ENCODE measurements around the gene MLLT10.
"Not testable (repeated sequence)": the region's sequence is repeated elsewhere in the genome, so short reads cannot be mapped to it uniquely, and the experiment has no call there.

Gene MLLT10

DNA sequence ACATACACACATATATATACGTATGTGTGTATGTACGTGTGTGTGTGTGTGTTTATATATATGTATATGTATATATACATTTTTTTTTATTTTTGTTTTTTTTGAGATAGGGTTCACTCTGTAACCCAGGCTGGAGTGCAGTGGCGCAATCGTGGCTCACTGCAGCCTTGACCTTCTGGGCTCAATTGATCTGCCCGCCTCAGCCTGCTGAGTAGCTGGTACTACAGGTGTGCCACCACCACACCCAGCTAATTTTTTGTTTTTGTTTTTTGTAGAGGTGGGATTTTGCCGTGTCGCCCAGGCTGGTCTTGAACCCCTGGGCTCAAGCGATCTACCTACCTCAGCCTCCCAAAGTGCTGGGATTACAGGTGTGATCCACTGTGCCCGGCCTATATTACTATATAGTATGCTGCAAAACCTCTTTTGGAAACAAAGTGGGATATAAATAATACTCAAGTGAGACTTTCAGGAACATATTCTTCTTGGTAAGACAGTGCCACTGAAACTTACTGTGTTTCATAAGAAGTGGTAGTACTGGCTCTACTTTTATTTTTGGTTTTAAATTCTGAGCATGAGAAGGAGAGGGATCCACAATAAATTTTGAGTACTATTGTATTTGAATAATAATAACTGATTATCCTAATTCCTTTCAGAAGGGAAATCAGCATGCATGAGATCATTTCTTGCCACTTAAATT is 51.0 kb downstream of the MLLT10 start:
- no peak for DNase-seq (ENCODE audit: low read depth)

DNA sequence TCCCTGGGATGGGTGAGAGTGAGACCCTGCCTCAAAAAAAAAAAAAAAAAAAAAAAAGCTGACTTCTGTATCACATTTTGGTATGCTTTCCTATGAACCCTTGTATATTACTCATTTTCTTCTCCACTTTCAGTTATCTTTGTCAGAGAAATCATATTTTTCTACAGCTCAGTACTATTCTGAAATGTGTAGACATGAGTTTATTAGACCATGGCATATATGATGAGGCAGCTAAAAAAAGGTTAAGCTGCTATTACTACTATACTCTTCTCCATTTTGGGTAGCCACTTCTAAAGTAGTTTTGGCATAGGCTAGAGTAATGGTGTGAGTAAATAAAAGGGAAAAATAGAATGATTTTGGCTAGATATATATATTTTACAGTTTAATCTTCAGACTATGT is 53.4 kb downstream of the MLLT10 start:
- no peak for DNase-seq (ENCODE audit: low read depth)

DNA sequence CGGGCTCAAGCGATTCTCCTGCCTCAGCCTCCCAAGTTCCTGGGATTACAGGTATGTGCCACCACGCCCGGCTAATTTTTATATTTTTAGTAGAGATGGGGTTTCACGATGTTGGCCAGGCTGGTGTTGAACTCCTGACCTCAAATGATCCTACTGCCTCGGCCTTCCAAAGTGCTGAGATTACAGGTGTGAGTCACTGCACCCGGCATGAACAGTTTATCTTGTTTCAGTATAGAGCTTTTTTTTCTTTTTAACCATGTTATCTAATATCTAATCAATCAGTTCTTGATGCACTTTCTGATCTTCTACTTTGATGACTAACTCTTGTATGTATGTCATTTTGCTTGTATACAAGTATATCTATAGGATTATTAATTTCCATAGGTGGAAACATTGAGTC is 54.1 kb downstream of the MLLT10 start:
- DNase-seq (ENCODE audit: low read depth) = not testable (repeated sequence)

DNA sequence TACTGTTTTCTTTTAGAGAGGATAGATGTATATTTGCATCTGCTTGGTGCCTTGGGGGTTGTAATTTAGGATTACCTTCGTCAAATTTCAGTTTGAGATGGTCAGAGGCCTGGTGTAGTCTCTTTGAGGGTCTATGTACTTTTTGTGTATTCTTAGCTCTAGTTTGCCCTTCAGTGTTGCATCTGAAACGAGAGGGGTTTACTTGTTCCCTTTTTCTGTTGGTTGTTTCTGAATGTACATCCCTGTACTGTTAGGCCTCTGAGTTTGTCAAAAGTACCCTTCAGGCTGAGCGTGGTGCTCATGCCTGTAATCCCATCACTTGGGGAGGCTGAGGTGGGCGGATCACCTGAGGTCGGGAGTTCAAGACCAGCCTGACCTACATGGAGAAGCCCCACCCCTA is 60.0 kb downstream of the MLLT10 start:
- DNase-seq (ENCODE audit: low read depth) = no peak

DNA sequence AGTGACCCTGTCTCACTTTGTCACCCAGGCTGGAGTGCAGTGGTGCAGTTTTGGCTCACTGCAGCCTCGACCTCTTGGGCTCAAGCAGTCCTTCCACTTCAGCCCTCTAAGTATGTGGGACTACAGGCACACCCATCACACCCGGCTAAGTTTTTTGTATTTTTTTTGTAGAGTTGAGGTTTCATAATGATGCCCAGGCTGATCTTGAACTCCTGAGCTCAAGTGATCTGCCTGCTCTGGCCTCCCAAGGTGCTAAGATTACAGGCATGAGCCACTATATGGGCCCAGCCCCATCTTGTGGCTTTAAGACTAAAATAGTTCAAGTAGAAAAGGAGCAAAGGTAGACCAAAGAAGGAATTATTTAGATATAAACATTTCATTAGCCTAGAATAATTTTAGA is 65.5 kb downstream of the MLLT10 start:
- no peak for DNase-seq (ENCODE audit: low read depth)

DNA sequence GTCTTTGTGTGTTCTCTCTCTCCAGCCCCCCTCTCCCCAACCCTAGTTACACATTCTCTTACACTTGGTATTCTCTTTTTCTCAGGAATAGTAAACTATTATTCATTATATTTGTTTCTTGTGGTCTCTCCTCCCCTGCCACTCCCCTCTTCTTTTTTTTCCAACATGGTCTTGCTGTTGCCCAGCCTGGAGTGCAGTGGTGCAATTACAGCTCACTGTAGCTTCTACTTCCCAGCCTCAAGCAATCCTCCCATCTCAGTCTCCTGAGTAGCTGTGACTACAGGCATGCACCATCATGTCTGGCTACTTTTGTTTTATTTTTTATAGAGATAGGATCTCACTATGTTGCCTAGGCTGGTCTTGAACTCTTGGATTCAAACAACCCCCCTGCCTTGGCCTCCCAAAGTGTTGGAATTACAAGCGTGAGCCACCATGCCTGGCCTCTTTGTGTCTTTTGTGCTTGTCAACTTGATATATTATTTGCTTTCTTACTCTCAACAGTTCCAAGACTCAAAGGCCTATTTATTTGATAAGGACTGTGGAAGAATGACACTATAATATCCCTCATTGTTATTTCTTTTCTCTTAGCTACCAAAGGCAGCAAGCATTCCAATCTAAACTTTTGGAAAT is 66.9 kb downstream of the MLLT10 start:
- DNase-seq (ENCODE audit: low read depth) = no peak

DNA sequence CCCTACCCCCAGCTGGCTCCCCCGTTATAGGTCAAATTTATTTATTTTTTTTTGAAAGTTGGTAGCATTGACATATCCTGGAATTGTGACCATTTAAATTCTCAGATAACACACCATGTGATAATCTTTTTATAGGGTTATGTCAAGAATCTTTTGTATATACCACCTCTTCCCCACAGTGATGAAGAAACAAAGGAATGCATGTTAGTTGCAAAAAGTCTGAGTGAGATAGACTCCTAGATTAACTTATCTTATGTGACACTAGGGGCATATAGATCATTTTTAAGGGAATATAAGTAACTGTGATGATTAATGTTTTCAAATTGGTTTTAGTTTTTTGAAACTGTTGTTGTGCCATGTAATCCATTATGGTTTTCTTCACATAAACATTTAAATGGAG is 68.3 kb downstream of the MLLT10 start:
- DNase-seq (ENCODE audit: low read depth) = no peak

DNA sequence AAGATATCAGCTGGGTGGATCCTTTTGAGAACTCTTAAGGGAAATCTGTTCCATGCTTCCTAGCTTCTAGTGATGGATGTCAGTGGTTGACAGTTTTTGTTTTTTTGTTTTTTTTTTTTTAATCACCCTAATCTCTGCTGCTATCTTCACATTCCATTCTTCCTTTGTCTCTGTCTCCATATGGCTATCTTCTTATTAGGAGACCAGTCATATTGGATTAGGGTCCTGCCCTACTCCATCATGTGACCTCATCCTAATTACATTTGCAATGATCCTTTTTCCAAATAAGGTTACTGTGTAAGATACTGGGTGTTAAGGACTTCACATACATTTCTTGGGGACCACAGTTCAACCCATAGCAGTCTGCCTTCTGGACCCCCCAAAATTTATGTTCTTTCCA is 69.7 kb downstream of the MLLT10 start:
- DNase-seq (ENCODE audit: low read depth) = no peak

DNA sequence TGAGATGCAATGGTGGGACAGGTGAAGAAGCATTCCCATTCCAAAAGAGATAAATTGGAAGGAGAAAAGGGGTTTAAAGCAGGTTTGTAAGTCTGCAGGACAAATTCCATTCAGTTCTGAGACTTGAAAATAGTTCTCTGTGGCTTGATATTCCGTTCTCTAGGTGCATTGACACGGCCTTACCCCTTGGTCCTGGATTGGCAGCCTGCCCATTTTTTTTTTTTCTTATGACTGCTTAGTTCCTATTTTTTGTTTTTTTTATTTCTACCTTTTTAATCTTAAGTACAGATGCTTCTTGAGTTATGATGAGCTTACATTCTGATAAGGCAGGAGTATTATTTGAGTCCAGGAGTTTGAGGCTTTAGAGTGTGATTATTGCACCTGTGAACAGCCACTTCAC is 70.6 kb downstream of the MLLT10 start:
- no peak for DNase-seq (ENCODE audit: low read depth)

GRCh38 chr10:21607907-21608306 is 73.9 kb downstream of the MLLT10 start:
- DNase-seq (ENCODE audit: low read depth) = no peak

DNA sequence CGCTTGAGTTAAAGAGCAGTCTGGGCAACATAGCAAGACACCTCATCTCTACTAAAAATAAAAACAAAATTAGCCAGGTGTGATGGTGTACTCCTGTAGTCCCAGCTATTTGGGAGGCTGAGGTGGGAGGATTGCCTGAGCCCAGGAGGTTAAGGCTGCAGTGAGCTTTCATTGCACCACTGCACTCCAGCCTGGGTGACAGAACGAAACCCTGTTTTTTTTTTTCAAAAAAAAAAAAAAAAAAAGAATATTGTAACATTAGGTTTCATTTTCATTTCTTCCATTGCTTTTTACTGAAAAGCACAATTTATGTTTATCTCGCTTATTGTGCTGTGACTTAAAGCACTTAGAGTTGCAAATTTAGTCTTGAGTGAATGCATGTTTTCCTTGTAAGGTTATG is 80.0 kb downstream of the MLLT10 start:
- DNase-seq (ENCODE audit: low read depth) = no peak

- no peak for DNase-seq (ENCODE audit: low read depth)
Measured at GRCh38 chr10:21617267-21617666, 83.2 kb downstream of the MLLT10 start.

GRCh38 chr10:21623291-21623690 is 89.3 kb downstream of the MLLT10 start:
- DNase-seq (ENCODE audit: low read depth) = no peak

DNA sequence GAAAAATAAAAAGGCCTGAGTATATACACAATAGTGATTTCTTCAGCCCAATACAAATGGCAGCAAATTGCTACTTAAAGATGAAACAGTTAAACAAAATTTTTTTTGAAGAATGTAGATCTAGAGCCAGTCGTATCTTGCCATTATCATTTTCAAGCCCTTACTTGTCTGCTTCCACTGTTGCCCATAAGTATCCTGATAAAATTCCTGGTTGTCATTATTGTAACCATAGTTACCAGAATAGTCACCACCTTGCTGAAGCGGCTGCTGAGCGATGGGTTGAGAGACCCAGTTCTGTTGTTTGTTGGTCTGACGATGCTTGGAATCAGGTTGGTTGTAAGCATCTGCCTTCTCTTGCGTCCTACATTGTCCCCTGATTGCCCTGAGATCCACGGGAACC is 90.4 kb downstream of the MLLT10 start:
- not testable (repeated sequence) for DNase-seq (ENCODE audit: low read depth)

DNA sequence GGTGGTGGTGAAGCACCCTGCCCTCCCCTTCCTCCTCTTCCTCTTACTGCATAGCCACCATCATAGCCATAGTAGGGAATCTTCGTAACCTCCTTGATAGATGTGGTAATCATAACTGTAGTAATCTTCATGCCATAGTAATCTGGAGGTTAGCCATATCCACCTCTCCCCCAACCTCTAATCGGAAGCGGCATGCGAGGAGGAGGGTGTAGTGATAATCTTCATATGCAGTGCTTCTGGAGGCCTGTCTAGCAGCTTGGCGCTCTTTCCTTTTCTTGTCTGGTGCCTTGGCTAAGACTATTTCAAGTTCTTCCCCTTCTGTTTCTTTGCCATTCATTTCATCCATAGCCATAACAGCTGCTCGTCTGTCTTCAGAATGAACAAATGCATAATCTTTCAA is 90.9 kb downstream of the MLLT10 start:
- no peak for DNase-seq (ENCODE audit: low read depth)

DNA sequence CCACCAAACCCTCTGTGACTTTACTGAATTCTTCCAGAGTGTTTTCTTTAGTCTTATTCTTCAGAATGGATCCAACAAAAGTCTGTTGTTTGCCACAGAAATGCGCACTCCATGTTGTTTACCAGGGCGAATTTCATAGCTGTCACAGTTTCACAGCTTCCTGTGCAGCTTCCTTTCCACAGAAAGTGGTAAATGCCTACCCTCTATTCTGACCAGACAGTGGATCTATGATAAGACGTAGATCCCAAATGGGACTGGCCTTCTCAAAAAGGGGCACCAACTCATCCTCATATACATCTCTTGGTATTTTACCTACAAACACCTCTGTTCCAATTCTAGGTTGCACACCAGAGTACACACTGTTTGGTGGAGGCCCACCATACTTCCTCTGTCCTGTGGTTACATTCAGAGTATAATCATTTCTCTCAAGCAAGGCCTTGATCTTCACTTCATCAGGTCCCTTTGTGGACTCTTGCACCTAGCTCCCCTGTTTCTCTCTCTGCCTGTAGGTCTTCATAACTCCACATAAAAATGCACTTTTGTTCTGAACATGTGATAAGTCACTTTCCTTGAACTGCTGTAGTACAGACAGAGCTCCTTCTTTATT is 91.7 kb downstream of the MLLT10 start:
- DNase-seq (ENCODE audit: low read depth) = no peak

GRCh38 chr10:21626457-21627161 is 92.6 kb downstream of the MLLT10 start:
- no peak for DNase-seq (ENCODE audit: low read depth)

- DNase-seq (ENCODE audit: low read depth) = no peak
Measured at GRCh38 chr10:21627331-21627730, 93.3 kb downstream of the MLLT10 start.

- no peak for DNase-seq (ENCODE audit: low read depth)
Measured at GRCh38 chr10:21628023-21628422, 94.0 kb downstream of the MLLT10 start.

- not testable (repeated sequence) for DNase-seq (ENCODE audit: low read depth)
Measured at GRCh38 chr10:21628645-21629044, 94.6 kb downstream of the MLLT10 start.

DNA sequence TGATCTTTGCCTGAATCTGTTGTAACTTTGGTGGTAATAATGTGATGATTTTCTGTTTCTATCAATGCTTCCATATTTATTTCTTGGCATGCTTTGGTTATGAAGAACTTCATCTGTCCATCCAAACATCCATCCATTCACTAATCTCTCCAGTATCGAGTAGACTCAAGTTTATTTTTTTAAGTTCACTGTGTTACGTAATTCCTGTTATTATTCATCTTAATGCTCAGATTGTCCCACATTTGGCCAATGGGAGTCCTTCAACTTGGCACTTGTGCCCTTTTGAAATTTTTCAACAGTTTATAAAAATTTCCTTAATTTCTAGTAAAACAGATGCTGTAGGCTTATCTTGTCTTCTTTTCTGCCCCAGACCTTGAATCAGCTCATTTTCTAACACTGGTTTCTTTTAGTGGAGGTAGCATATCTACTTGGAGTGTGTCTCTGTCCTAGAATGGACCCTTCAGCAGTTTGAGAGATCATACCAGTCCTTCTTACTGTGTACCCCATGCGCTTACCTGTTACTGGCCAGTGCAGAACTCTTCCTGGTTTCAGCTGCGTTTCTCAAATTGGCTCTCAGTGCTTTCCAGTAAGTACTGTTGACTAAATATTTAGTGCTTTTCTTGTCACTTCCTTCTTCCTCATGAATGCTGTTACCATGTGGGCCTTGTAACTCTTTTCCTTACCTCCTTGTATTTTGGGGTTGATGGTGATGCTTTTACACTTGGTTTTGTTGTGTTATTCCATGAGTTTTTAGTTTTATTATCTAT is 100.8 kb downstream of the MLLT10 start:
- no peak for DNase-seq (ENCODE audit: low read depth)

DNA sequence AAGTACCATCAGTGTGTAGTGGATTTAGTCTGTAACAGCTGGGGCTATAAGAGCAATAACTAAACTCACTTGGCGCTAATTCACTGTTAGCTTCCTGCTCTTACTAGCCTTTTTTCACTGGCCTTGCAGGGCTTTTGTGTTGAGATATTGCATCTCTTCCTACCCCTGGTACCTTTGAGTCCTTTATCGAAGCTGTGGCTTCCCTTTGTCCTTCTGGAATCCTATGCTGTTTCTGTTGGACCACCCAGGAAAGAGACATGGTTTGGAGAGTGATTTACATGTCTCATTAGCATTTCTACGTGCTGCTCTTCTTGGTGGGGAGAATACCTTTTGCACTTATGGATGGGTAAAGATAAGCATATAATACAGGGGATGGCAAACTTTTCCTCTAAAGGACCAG is 103.8 kb downstream of the MLLT10 start:
- DNase-seq (ENCODE audit: low read depth) = no peak

All from stimulated activated CD8-positive, alpha-beta memory T cell treated with anti-CD3 and anti-CD28 coated beads, Interleukin-15, amount 100 ng/mL, for 24 hours (primary cell).